Measurements from ENCODE around the gene CCDC134. TPM values are rescaled to one million over a fixed set of nuclear protein-coding genes. Genes with fewer than 3 reads are reported as not detected.

CCDC134 gene
- total RNA-seq, 1 experiment from 2014 or later = 20.1 TPM

DNA sequence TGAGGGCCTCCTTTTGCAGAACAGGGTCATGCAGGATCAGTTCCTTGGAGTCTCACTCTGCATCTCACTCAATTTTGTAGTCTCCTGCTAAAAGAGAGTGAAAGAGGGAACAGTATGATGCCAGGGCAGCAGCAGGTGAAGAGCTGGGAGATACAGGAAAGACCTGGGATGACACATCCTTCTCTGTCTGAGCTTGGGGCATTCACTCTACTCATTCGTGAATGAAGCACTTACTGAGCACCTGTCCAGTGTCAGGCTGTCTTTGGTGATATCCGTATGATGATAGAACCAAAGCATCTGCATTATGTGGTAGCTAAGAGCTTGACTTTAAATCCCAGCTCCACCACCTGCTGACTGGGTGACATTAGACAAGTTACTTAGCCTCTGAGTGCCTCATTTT is 46.8 kb downstream of the CCDC134 start:
- CTCF ChIA-PET = interaction anchor here (0.6 to 1.0 kb wide), 2 partner anchors 95 to 99 kb away, joined by 3 read pairs; no protein-coding TSS in a partner anchor
- peaks cover 14% of the 10 kb centered on the region for H3K36me3 Mint-ChIP-seq (ENCODE audit: insufficient read depth, unreplicated experiment)
- H3K9me3 Mint-ChIP-seq (ENCODE audit: low read depth, unreplicated experiment) = no peaks in the 10 kb centered on the region
- H3K4me1 Mint-ChIP-seq (ENCODE audit: low read depth, unreplicated experiment) = peaks cover 59% of the 10 kb centered on the region
- H3K27me3 Mint-ChIP-seq (ENCODE audit: unreplicated experiment) = no peaks in the 10 kb centered on the region
- H3K4me3 Mint-ChIP-seq (ENCODE audit: low read depth, unreplicated experiment) = no peak overlapping the region
- DNase-seq = no peak
- BruUV-seq (replicated peaks) = no TSS peak
- TF ChIP-seq, protein P1, sequence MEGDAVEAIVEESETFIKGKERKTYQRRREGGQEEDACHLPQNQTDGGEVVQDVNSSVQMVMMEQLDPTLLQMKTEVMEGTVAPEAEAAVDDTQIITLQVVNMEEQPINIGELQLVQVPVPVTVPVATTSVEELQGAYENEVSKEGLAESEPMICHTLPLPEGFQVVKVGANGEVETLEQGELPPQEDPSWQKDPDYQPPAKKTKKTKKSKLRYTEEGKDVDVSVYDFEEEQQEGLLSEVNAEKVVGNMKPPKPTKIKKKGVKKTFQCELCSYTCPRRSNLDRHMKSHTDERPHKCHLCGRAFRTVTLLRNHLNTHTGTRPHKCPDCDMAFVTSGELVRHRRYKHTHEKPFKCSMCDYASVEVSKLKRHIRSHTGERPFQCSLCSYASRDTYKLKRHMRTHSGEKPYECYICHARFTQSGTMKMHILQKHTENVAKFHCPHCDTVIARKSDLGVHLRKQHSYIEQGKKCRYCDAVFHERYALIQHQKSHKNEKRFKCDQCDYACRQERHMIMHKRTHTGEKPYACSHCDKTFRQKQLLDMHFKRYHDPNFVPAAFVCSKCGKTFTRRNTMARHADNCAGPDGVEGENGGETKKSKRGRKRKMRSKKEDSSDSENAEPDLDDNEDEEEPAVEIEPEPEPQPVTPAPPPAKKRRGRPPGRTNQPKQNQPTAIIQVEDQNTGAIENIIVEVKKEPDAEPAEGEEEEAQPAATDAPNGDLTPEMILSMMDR (IDR thresholded peaks at IDR 0.05; ENCODE audit: unreplicated experiment) = no peak
- no peak overlapping the region for H3K27ac Mint-ChIP-seq (ENCODE audit: unreplicated experiment)
- intact Hi-C loops (cut with micrococcal nuclease; ENCODE audit: unreplicated experiment) = no loop called here

DNA sequence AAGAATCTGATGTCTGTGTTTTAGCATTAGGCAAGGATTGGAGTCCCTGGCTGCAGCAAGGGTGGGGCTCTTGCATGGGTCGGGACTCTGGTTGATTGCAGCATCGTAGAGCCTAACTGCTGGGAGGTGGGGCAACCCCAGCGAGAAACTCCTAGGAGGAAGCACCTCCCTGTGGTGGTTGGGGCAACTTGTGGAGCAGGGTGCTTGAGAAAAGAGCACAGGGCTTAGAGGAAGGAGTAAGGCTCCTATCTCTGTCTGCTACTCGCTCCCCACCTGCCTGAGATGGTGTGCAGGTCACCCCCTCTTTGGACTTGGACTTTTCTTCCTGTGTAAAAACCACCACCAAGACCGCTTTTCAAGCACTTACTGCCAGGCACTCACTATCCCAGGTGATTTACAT is 48.0 kb downstream of the CCDC134 start:
- no peaks in the 10 kb centered on the region for H3K27me3 Mint-ChIP-seq (ENCODE audit: unreplicated experiment)
- no peak overlapping the region for H3K27ac Mint-ChIP-seq (ENCODE audit: unreplicated experiment)
- DNase-seq = peak; percentile 56
- intact Hi-C loops (cut with micrococcal nuclease; ENCODE audit: unreplicated experiment) = no loop called here
- no peaks in the 10 kb centered on the region for H3K9me3 Mint-ChIP-seq (ENCODE audit: low read depth, unreplicated experiment)
- peaks cover 16% of the 10 kb centered on the region for H3K36me3 Mint-ChIP-seq (ENCODE audit: insufficient read depth, unreplicated experiment)
- BruUV-seq (replicated peaks) = no TSS peak
- no peak overlapping the region for H3K4me3 Mint-ChIP-seq (ENCODE audit: low read depth, unreplicated experiment)
- CTCF ChIA-PET = interaction anchor here (0.5 kb wide), 1 partner anchor 683 kb away, joined by 4 read pairs; no protein-coding TSS in a partner anchor
- TF ChIP-seq, protein P1 (IDR thresholded peaks at IDR 0.05; ENCODE audit: unreplicated experiment) = no peak
- peaks cover 53% of the 10 kb centered on the region for H3K4me1 Mint-ChIP-seq (ENCODE audit: low read depth, unreplicated experiment)

DNA sequence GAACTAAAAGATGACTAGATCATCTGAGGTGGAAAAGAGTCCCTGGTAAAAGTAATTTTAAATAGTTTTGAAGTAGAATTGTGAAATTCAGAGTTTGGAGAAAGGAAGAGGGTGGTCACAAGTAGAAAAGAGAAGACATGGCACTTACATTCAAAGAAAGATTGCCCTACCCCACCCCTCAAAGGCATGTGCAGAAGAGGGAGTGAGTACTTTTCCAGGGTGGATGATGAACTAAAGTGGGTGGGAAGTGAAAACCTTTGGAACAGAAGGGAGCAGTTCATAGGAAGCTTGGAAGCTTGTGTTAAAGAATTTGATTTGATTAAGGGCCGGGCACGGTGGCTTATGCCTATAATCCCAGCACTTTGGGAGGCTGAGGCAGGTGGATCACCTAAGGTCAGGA is 56.0 kb downstream of the CCDC134 start:
- intact Hi-C loops (cut with micrococcal nuclease; ENCODE audit: unreplicated experiment) = no loop called here
- TF ChIP-seq, protein P1 (IDR thresholded peaks at IDR 0.05; ENCODE audit: unreplicated experiment) = no peak

DNA sequence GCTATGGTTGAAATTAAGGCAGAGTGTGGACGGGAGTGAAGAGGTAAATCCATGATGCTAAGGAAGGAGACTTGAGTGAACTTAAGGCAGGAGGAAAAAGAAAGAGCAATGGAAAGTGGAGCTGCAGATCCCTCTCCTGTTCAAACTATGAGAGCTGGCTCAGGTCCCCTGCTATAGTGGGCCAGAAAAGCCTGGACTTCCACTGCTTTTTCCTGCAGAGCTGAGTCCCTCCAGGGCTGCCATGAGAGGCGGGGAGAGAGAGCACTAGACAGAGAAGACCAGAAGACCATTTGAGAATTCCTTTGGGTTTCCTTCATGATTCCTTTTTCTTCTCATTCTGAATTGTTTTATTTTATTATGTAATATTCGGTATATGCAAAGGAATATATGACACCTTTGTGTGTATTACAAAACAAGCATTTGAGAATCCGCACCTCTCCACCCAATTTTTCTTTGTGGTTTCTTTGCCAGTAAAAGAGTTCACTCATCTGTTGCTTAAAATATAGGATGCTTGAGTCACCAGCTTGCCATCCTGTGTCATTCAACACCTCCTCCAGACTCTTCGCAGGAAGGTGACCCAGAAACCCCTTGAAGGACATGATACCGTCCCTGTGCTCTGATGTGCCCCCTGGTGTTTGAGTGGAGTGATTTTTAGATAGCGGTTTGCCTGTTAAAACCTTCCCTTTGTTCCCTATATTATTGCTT is 56.8 kb downstream of the CCDC134 start:
- H3K4me3 Mint-ChIP-seq (ENCODE audit: low read depth, unreplicated experiment) = no peak overlapping the region
- H3K27ac Mint-ChIP-seq (ENCODE audit: unreplicated experiment) = peak overlapping the region; percentile 63
- intact Hi-C loops (cut with micrococcal nuclease; ENCODE audit: unreplicated experiment) = loop anchor here (1.0 kb wide), 1 partner anchor 35 kb away; no protein-coding TSS in a partner anchor
- peaks cover 41% of the 10 kb centered on the region for H3K36me3 Mint-ChIP-seq (ENCODE audit: insufficient read depth, unreplicated experiment)
- TF ChIP-seq, protein P1 (IDR thresholded peaks at IDR 0.05; ENCODE audit: unreplicated experiment) = peak; percentile 68
- no peaks in the 10 kb centered on the region for H3K9me3 Mint-ChIP-seq (ENCODE audit: low read depth, unreplicated experiment)
- BruUV-seq (replicated peaks) = no TSS peak
- peaks cover 35% of the 10 kb centered on the region for H3K4me1 Mint-ChIP-seq (ENCODE audit: low read depth, unreplicated experiment)
- DNase-seq = peak; percentile 72
- CTCF ChIA-PET = interaction anchor here (1.4 to 3.1 kb wide), 6 partner anchors 12 to 160 kb away, joined by 3 to 15 read pairs (median 6); partner anchors contain the start of gene SREBF2
- H3K27me3 Mint-ChIP-seq (ENCODE audit: unreplicated experiment) = no peaks in the 10 kb centered on the region

More for the DNA sequence above, 56.0 kb downstream of the CCDC134 start:
- CTCF ChIA-PET = interaction anchor here (1.4 to 3.1 kb wide), 6 partner anchors 12 to 159 kb away, joined by 3 to 15 read pairs (median 6); partner anchors contain the start of gene SREBF2
- Mint-ChIP-seq H3K27me3 (ENCODE audit: unreplicated experiment) (no peaks in the 10 kb centered on the region), H3K4me3 (ENCODE audit: low read depth, unreplicated experiment) (no peak overlapping the region), H3K36me3 (ENCODE audit: insufficient read depth, unreplicated experiment) (peaks cover 41% of the 10 kb centered on the region), H3K4me1 (ENCODE audit: low read depth, unreplicated experiment) (peaks cover 39% of the 10 kb centered on the region), H3K9me3 (ENCODE audit: low read depth, unreplicated experiment) (no peaks in the 10 kb centered on the region), H3K27ac (ENCODE audit: unreplicated experiment) (peak overlapping the region; percentile 63)
- no peak for DNase-seq
- BruUV-seq (replicated peaks) = no TSS peak
